ENCODE data around the gene MAP4K4.
"Not testable (repeated sequence)": the region's sequence is repeated elsewhere in the genome, so short reads cannot be mapped to it uniquely, and the experiment has no call there.

Gene MAP4K4

GRCh38 chr2:101741775-101742520, 44.4 kb downstream of the MAP4K4 start:
- Mint-ChIP-seq H3K36me3 (peaks cover 16% of the 10 kb centered on the region), H3K4me3 (peak overlapping the region; percentile 18)
- ATAC-seq = no peak

DNA sequence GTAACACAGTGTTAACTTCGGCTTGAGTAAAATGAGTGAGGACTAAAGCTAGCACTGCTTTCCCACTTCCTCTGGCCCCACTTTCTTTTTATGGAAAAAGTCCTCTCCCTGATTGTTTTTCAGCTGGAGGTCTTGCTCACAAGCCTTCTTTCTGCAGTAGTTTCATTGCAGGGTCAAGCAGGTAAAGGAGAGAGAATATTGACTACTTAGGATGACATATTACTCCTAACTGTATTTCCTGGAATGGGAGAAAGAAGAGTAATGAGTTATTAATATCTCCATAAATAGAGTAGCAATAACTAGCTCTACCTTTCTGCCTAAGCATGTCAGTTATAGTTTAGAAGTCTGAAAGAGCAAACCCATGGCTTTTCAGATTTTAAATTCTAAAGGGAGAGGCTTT, 45.0 kb downstream of the MAP4K4 start:
- Mint-ChIP-seq H3K27me3 (no peaks in the 10 kb centered on the region), H3K36me3 (peaks cover 16% of the 10 kb centered on the region), H3K4me3 (peak overlapping the region; percentile 18), H3K9me3 (no peaks in the 10 kb centered on the region), H3K27ac (peak overlapping the region; percentile 65), H3K4me1 (peaks cover 87% of the 10 kb centered on the region)
- no peak for ATAC-seq

More at GRCh38 chr2:101741775-101742520, 44.4 kb downstream of the MAP4K4 start:
- Mint-ChIP-seq H3K27ac (peak overlapping the region; percentile 65), H3K27me3 (no peaks in the 10 kb centered on the region), H3K4me1 (peaks cover 87% of the 10 kb centered on the region), H3K9me3 (no peaks in the 10 kb centered on the region)

- H3K36me3 Mint-ChIP-seq = peaks cover 18% of the 10 kb centered on the region
- no peak for ATAC-seq
- H3K4me3 Mint-ChIP-seq = no peak overlapping the region
- no peaks in the 10 kb centered on the region for H3K27me3 Mint-ChIP-seq
- no peaks in the 10 kb centered on the region for H3K9me3 Mint-ChIP-seq
- peak overlapping the region; percentile 65 for H3K27ac Mint-ChIP-seq
- peaks cover 87% of the 10 kb centered on the region for H3K4me1 Mint-ChIP-seq
Observed at GRCh38 chr2:101743288-101743687, 45.8 kb downstream of the MAP4K4 start.

GRCh38 chr2:101744832-101745231, 47.3 kb downstream of the MAP4K4 start:
- H3K4me1 Mint-ChIP-seq = peaks cover 79% of the 10 kb centered on the region
- no peaks in the 10 kb centered on the region for H3K27me3 Mint-ChIP-seq
- peaks cover 21% of the 10 kb centered on the region for H3K36me3 Mint-ChIP-seq
- H3K4me3 Mint-ChIP-seq = no peak overlapping the region
- H3K9me3 Mint-ChIP-seq = no peaks in the 10 kb centered on the region
- peak overlapping the region; percentile 65 for H3K27ac Mint-ChIP-seq
- no peak for ATAC-seq

DNA sequence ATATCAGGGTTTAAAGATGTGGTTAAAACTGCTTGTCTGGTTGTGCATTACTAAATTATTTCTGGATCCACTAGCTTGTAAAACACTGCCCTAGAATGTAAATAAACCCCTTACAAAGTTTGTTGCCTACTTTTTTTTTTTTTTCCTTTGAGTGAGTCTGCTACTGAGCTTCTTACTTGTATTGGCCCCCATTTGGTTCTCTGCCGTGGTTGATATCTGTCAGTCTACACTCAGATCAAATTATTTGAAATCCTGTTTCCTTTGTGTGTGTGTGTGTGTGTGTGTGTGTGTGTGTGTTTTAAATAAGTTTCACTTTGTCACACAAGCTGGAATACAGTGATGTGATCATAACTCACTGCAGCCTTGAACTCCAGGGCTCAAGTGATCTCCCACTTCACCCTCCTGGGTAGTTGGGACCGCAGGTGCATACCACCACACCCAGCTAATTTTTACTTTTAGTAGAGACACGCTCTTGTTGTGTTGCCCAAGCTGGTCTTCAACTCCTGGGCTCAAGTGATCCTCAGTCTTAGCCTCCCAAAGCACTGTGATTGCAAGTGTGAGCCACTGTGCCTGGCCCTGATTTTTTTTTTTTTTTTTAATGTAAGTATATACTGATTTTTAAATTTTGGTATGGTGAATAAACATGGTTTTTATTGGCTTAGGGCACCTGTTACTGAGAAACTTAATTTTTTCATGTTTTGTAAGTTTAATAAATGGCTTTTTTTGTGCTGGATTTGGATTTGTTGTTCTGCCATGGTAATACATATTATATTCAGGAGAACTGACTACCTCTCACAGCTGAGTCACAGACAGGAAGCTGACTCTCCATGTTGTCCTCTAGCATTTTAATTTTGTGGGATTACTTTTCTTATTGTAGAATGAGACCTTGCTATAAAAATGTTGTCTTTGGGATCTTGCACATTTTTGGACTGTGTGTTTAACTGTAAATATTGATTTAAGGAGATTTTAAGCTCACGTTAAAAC, 48.5 kb downstream of the MAP4K4 start:
- Mint-ChIP-seq H3K27ac (peak overlapping the region; percentile 75), H3K4me3 (no peak overlapping the region), H3K4me1 (peaks cover 78% of the 10 kb centered on the region)

GRCh38 chr2:101748000-101748399, 50.5 kb downstream of the MAP4K4 start:
- peaks cover 81% of the 10 kb centered on the region for H3K4me1 Mint-ChIP-seq
- peaks cover 21% of the 10 kb centered on the region for H3K36me3 Mint-ChIP-seq
- H3K9me3 Mint-ChIP-seq = no peaks in the 10 kb centered on the region
- H3K27ac Mint-ChIP-seq = peak overlapping the region; percentile 75
- no peaks in the 10 kb centered on the region for H3K27me3 Mint-ChIP-seq
- no peak for ATAC-seq
- H3K4me3 Mint-ChIP-seq = no peak overlapping the region

More for the DNA sequence above, 48.5 kb downstream of the MAP4K4 start:
- Mint-ChIP-seq H3K36me3 (peaks cover 21% of the 10 kb centered on the region), H3K9me3 (no peaks in the 10 kb centered on the region), H3K27me3 (no peaks in the 10 kb centered on the region)
- no peak for ATAC-seq

GRCh38 chr2:101748462-101748861, 51.0 kb downstream of the MAP4K4 start:
- H3K36me3 Mint-ChIP-seq = peaks cover 17% of the 10 kb centered on the region
- peak overlapping the region; percentile 75 for H3K27ac Mint-ChIP-seq
- not testable (repeated sequence) for H3K4me3 Mint-ChIP-seq, ATAC-seq, H3K9me3 Mint-ChIP-seq, H3K27me3 Mint-ChIP-seq
- peaks cover 81% of the 10 kb centered on the region for H3K4me1 Mint-ChIP-seq

- H3K36me3 Mint-ChIP-seq = peaks cover 5% of the 10 kb centered on the region
- no peaks in the 10 kb centered on the region for H3K27me3 Mint-ChIP-seq
- peak overlapping the region; percentile 16 for H3K4me3 Mint-ChIP-seq
- ATAC-seq = no peak
- H3K4me1 Mint-ChIP-seq = peaks cover 81% of the 10 kb centered on the region
- H3K9me3 Mint-ChIP-seq = no peaks in the 10 kb centered on the region
- peak overlapping the region; percentile 72 for H3K27ac Mint-ChIP-seq
Observed at GRCh38 chr2:101750688-101751087, 53.2 kb downstream of the MAP4K4 start.

- Mint-ChIP-seq H3K4me1 (peaks cover 81% of the 10 kb centered on the region), H3K27me3 (no peaks in the 10 kb centered on the region), H3K36me3 (peaks cover 5% of the 10 kb centered on the region), H3K4me3 (peak overlapping the region; percentile 1), H3K27ac (peak overlapping the region; percentile 72), H3K9me3 (no peaks in the 10 kb centered on the region)
- no peak for ATAC-seq
Observed at GRCh38 chr2:101751276-101751815, 53.8 kb downstream of the MAP4K4 start.

GRCh38 chr2:101751875-101752619, 54.5 kb downstream of the MAP4K4 start:
- H3K27ac Mint-ChIP-seq = peak overlapping the region; percentile 72
- no peaks in the 10 kb centered on the region for H3K27me3 Mint-ChIP-seq
- peaks cover 5% of the 10 kb centered on the region for H3K36me3 Mint-ChIP-seq
- no peaks in the 10 kb centered on the region for H3K9me3 Mint-ChIP-seq
- peak overlapping the region; percentile 3 for H3K4me3 Mint-ChIP-seq
- ATAC-seq = peak; percentile 94
- H3K4me1 Mint-ChIP-seq = peaks cover 81% of the 10 kb centered on the region

GRCh38 chr2:101752716-101753616, 55.5 kb downstream of the MAP4K4 start:
- no peak for ATAC-seq
- Mint-ChIP-seq H3K27ac (peak overlapping the region; percentile 72), H3K36me3 (peaks cover 5% of the 10 kb centered on the region), H3K4me3 (peak overlapping the region; percentile 43), H3K27me3 (no peaks in the 10 kb centered on the region), H3K4me1 (peaks cover 81% of the 10 kb centered on the region), H3K9me3 (no peaks in the 10 kb centered on the region)

DNA sequence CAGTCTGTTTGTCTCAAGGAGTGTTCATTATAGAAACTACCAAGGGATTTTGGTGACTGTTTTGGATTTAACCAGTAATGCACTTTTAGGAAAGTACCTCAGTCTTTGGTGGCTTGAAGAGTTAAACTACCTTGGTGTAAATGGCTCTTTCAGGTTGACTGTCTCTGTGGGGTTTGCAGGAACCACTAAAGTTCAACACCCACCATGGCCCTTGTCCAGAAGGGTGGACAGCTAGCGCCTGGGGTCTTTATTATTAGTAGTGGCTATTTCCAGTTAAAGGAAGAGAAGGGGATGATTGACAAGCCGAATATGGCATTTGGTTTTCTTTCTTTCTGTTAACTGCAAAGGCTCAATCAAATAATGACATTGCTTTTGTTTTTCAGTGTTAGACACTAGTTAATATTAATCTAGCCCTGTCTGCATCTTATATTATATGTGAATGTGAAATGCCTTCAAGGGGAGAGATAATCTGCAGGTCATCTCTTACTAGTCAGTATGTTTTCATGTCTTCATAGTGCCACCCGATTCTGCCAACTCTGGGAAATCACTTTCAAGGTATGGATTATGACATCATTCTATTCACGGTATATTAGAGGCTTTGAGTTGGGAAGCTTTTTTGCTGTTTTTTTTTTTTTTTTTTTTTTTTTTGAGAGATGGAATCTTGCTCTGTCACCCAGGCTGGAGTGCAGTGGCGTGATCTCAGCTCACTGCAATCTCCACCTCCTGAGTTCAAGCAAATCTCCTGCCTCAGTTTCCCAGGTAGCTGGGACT, 56.4 kb downstream of the MAP4K4 start:
- Mint-ChIP-seq H3K4me1 (peaks cover 83% of the 10 kb centered on the region), H3K36me3 (no peaks in the 10 kb centered on the region), H3K9me3 (no peaks in the 10 kb centered on the region), H3K27ac (peak overlapping the region; percentile 72), H3K27me3 (no peaks in the 10 kb centered on the region), H3K4me3 (peak overlapping the region; percentile 48)
- peak; percentile 24 for ATAC-seq

GRCh38 chr2:101754618-101755017, 57.1 kb downstream of the MAP4K4 start:
- H3K27ac Mint-ChIP-seq = peak overlapping the region; percentile 72
- H3K9me3 Mint-ChIP-seq = no peaks in the 10 kb centered on the region
- no peak overlapping the region for H3K4me3 Mint-ChIP-seq
- peaks cover 84% of the 10 kb centered on the region for H3K4me1 Mint-ChIP-seq
- no peaks in the 10 kb centered on the region for H3K36me3 Mint-ChIP-seq
- no peaks in the 10 kb centered on the region for H3K27me3 Mint-ChIP-seq
- ATAC-seq = no peak
